Cerebellar cortex (tissue), 1 donor: ENCODE data around the gene SCML1.

Experiments used
- DNase-seq: peaks from one replicate; pipeline ENCODE4 v3.0.0-alpha.2; 2015; ENCODE audit warnings: low spot score

SCML1 gene

GRCh38 chrX:17788956-17789562 is 51.8 kb downstream of the SCML1 start:
- DNase-seq, result no peak

GRCh38 chrX:17792826-17793225 is 55.5 kb downstream of the SCML1 start:
- no peak for DNase-seq

GRCh38 chrX:17798921-17799320 is 61.6 kb downstream of the SCML1 start:
- no peak for DNase-seq

GRCh38 chrX:17801431-17801830 is 64.1 kb downstream of the SCML1 start:
- no peak for DNase-seq

GRCh38 chrX:17802756-17803155 is 65.5 kb downstream of the SCML1 start:
- DNase-seq, result no peak

GRCh38 chrX:17803449-17803848 is 66.2 kb downstream of the SCML1 start:
- DNase-seq, result no peak
